RKO (cell line): ENCODE data around the gene RASGRF2.
"Not testable (repeated sequence)": the region's sequence is repeated elsewhere in the genome, so short reads cannot be mapped to it uniquely, and the experiment has no call there.

ENCODE experiments used
- DNase-seq: peaks from one replicate; pipeline ENCODE4 v3.0.0-alpha.2; 2016; ENCODE audit warnings: low spot score

RASGRF2 gene

DNA sequence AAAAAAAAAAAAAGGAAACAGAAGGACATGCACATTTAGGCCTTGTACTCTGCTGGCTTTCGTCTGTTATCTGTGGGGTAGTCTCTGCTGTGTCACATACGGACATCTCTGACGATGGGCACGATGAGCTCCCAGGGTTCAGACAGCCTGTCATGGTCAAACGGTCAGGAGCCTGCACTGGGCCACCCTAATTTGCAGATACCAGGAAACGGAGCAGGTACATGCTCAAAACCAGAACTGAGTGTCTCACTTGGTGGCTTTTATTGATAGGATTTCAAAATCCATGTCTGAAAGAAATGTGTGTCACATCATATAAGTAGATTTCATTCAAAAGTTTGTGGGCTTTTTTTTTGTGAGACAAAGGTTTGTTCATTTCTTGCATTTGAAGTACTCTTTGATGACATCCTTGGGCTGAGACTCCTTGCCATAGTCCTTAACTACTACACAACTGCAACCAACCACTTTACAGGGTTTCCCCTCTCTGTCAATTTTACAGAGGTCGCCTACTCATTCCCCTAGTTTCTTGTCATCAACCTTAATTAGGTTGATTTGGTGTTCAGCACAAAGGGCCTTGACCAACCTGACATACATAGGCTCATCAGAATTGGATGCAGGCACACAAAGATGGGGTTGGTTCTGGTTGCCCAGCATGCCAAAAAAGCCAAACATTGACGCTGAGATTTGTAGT, 281.9 kb downstream of the RASGRF2 start:
- DNase-seq = no peak

DNA sequence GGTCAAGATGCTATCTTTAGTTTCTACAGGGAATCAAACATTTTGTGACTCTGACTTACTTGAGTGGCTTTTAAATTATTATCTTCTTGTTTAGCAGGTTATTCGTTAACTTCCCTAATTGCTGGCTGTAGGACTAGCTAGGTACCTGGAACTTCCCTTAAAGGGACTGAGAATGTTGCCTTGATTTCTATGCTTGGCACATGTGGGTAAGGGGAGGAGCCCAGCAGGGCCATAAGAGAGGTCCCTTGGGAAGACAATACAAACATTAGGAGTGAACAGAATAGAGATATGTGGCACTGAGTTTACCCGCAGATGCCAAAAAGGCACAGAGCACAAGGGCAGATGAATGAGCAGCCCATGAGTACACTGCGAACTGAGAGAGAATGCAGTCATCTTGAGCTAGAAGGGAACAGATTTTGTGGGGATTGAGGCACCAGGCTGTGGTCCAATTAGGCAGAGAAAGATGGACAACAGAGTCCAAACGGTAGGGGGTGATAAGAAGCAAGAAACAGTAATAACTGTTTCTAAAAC, 282.8 kb downstream of the RASGRF2 start:
- DNase-seq = no peak

DNA sequence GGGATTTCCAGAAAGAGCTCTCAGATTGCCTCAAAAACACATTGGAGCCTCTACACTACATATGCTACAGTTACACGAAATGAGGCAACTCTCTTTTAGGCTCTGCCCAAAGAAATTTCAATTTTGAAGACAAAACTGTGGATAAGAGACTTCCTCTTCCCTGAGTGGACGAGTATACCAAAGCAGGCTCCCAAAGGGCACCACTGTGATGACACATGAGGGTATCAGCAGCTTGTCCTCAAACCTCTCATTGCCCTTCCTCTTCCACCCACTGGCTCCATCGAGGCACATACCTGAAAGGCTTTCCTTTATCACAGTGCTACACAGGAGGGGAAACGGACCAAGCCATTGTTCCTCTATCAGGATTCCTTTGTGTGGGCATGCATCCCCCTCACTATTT, 284.3 kb downstream of the RASGRF2 start:
- no peak for DNase-seq

- no peak for DNase-seq
Measured at GRCh38 chr5:81245871-81246235, 285.7 kb downstream of the RASGRF2 start.

DNA sequence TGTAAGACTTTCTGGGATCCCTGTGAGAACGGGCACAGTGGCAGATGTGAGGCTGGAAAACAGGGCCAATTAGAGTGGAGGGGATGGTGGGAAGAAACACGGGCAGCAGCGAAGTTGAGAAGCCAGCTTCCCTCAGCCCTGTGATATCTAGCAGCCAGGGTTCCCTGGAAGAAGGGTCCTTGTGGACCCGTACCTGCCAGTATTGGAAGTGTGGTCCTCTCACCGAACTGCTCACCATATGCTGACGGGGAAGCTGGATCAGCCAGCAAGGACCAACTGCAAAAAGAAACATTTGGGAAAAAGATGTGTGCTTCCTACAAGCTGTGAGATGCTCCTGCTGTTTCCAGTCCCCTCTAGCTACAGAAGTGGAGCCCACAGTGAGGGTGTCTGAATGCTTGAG, 286.5 kb downstream of the RASGRF2 start:
- DNase-seq = no peak

- DNase-seq = no peak
Measured at GRCh38 chr5:81247441-81247972, 287.3 kb downstream of the RASGRF2 start.

DNA sequence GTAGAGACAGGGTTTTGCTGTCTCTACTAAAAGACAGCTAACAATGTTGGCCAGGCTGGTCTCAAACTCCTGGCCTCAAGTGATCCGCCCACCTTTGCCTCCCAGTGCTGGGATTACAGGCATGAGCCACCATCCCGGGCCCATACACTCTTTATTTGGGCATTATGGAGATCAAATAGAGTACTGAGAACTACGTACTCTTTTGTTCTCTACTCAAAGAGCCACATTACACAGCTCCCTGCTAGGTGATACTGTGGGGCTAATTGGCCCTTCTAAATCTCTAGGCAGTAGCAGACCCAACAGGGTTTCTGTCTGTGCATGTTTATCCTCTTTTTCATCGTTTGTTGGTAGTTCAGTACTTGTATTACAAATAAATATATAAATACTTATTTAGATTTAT, 289.1 kb downstream of the RASGRF2 start:
- DNase-seq = no peak

- DNase-seq = no peak
Measured at GRCh38 chr5:81250004-81250403, 289.8 kb downstream of the RASGRF2 start.

GRCh38 chr5:81251922-81252321, 291.8 kb downstream of the RASGRF2 start:
- DNase-seq = no peak

GRCh38 chr5:81252904-81253303, 292.7 kb downstream of the RASGRF2 start:
- no peak for DNase-seq

- DNase-seq = no peak
Measured at GRCh38 chr5:81253875-81254274, 293.7 kb downstream of the RASGRF2 start.

- DNase-seq = no peak
Measured at GRCh38 chr5:81254886-81255559, 294.9 kb downstream of the RASGRF2 start.

- no peak for DNase-seq
Measured at GRCh38 chr5:81256766-81257165, 296.6 kb downstream of the RASGRF2 start.

GRCh38 chr5:81262796-81263195, 302.6 kb downstream of the RASGRF2 start:
- DNase-seq = not testable (repeated sequence)

DNA sequence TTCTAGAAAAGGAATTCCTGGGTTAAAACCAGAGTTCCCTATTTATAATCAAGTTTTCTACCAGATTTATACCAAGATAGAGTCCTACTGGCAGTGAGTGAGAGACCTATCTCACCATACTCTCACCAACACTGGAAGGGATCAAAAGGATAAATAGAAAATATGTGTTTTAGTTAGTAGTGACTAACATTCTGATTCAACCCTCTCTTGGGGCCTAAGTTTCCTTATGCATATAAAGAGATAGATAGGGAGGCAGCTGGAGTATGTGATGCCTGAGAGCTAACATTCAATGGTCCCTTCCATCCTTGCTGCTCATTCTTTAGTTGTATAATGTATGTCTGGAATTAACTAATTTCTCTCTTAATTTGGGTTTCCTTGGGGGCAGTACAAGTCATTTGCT, 304.9 kb downstream of the RASGRF2 start:
- no peak for DNase-seq

GRCh38 chr5:81268521-81269196, 308.5 kb downstream of the RASGRF2 start:
- DNase-seq = peak; percentile 83

- DNase-seq = no peak
Measured at GRCh38 chr5:81269751-81270393, 309.7 kb downstream of the RASGRF2 start.

- not testable (repeated sequence) for DNase-seq
Measured at GRCh38 chr5:81270394-81271027, 310.3 kb downstream of the RASGRF2 start.
